ENCODE measurements around the gene L2HGDH. TPM values are rescaled to one million over a fixed set of nuclear protein-coding genes. Genes with fewer than 3 reads are reported as not detected.
"Not testable (repeated sequence)": the region's sequence is repeated elsewhere in the genome, so short reads cannot be mapped to it uniquely, and the experiment has no call there.

Gene L2HGDH
- total RNA-seq, 1 donor from 2014 or later, result 10.8 TPM

DNA sequence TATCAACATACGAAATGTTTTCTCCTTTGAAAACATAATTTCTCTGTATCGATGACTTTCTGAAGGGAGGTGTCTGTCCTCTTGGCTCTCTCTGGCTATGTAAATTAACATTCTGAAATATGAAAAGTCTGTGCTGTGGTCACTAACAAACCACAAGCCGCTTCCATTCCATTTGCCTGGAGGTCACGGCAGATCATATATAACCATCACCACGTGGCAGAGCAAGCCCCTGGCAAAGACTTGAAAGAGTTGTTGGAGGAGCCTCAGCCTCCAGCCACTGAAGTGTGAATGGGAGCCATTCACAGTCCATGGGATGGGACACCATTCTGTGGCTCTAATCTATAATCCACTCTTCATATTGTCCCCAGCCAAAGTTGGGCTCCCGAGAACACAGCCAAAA is 45.1 kb upstream of the L2HGDH start:
- Mint-ChIP-seq H3K36me3 (no peaks in the 10 kb centered on the region), H3K27me3 (no peaks in the 10 kb centered on the region), H3K27ac (no peak overlapping the region), H3K4me3 (no peak overlapping the region), H3K4me1 (ENCODE audit: unreplicated experiment) (peaks cover 5% of the 10 kb centered on the region), H3K9me3 (no peaks in the 10 kb centered on the region)
- DNase-seq (ENCODE audit: extremely low spot score, unreplicated experiment), result no peak
- TF ChIP-seq, protein P1, sequence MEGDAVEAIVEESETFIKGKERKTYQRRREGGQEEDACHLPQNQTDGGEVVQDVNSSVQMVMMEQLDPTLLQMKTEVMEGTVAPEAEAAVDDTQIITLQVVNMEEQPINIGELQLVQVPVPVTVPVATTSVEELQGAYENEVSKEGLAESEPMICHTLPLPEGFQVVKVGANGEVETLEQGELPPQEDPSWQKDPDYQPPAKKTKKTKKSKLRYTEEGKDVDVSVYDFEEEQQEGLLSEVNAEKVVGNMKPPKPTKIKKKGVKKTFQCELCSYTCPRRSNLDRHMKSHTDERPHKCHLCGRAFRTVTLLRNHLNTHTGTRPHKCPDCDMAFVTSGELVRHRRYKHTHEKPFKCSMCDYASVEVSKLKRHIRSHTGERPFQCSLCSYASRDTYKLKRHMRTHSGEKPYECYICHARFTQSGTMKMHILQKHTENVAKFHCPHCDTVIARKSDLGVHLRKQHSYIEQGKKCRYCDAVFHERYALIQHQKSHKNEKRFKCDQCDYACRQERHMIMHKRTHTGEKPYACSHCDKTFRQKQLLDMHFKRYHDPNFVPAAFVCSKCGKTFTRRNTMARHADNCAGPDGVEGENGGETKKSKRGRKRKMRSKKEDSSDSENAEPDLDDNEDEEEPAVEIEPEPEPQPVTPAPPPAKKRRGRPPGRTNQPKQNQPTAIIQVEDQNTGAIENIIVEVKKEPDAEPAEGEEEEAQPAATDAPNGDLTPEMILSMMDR (conservative IDR thresholded peaks at IDR 0.05), result no peak

DNA sequence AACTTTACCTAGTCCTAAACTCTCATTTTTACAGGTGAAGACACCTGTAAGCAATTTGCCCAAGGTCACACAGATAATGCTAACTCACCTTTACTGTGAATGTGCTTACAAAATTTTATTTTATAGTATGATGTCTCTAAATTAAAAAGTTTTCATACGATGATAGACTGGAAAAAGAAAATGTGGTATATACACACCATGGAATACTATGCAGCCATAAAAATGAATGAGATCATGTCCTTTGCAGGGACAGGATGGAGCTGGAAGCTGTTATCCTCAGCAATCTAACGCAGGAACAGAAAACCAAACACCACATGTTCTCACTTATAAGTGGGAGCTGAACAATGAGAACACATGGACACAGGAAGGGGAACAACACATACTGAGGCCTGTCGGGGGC is 44.3 kb upstream of the L2HGDH start:
- not testable (repeated sequence) for H3K9me3 Mint-ChIP-seq; H3K4me3 Mint-ChIP-seq; H3K36me3 Mint-ChIP-seq; H3K27me3 Mint-ChIP-seq; H3K4me1 Mint-ChIP-seq (ENCODE audit: unreplicated experiment); H3K27ac Mint-ChIP-seq; DNase-seq (ENCODE audit: extremely low spot score, unreplicated experiment)

DNA sequence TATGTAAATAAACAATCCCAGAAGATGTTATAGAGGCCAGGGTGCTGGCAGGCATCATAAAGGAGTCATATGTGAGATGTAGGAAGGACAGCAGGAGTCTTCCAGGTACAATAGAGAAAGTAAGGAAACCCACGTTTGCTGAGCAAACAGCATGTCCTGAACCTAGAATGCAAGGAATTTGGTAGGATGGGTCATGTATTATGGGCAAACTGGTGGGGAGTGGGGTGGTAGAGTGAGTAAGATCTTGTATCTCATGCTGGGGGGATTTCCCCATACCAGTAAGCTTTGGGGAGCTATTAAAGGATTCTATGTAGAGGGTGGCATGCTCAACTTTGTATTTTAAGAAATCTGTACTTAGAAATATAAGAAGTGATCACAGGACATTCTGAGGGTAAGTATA is 43.7 kb upstream of the L2HGDH start:
- TF ChIP-seq, protein P1 (conservative IDR thresholded peaks at IDR 0.05), result no peak
- no peaks in the 10 kb centered on the region for H3K27me3 Mint-ChIP-seq
- no peaks in the 10 kb centered on the region for H3K9me3 Mint-ChIP-seq
- H3K27ac Mint-ChIP-seq, result no peak overlapping the region
- no peak for DNase-seq (ENCODE audit: extremely low spot score, unreplicated experiment)
- peaks cover 5% of the 10 kb centered on the region for H3K4me1 Mint-ChIP-seq (ENCODE audit: unreplicated experiment)
- H3K4me3 Mint-ChIP-seq, result no peak overlapping the region
- no peaks in the 10 kb centered on the region for H3K36me3 Mint-ChIP-seq

DNA sequence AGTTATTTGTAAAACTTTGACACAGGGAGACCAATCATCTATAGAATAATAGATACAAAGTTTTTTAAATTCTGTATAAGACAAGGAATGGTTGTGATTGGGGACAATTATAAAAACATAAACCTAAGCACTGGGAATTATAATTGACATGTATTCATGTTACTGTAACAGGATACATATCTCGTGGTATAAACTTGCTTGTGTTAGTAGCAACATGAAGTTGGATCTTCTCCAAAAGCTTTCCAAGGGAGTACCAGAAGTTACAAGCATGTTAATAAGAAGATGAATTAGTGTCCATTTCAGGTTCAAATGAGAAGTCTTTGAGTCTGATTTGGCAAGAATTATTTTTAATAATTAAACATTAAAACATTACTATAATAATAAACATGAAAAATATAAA is 42.5 kb upstream of the L2HGDH start:
- peaks cover 5% of the 10 kb centered on the region for H3K4me1 Mint-ChIP-seq (ENCODE audit: unreplicated experiment)
- no peak overlapping the region for H3K27ac Mint-ChIP-seq
- no peak overlapping the region for H3K4me3 Mint-ChIP-seq
- H3K9me3 Mint-ChIP-seq, result no peaks in the 10 kb centered on the region
- no peak for DNase-seq (ENCODE audit: extremely low spot score, unreplicated experiment)
- H3K36me3 Mint-ChIP-seq, result no peaks in the 10 kb centered on the region
- TF ChIP-seq, protein P1 (conservative IDR thresholded peaks at IDR 0.05), result no peak
- no peaks in the 10 kb centered on the region for H3K27me3 Mint-ChIP-seq

DNA sequence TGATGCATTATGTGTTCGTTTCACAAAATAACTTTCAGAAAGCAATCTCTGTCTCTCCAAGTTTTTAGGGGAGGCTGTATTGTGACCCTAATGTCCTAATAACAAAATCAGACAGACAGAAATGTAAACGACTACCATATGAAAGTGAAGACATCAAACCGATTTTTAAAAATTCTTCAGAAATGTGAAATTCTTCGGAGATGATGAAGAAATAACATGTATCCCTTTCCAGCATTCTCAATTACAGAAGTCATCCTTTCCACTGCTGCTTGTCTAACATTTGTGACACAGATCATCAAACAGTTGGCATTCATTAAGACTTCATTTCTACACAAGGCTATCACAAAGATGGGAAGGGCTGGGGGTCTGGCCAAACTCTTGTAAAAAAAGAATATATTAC is 41.1 kb upstream of the L2HGDH start:
- no peaks in the 10 kb centered on the region for H3K9me3 Mint-ChIP-seq
- peaks cover 5% of the 10 kb centered on the region for H3K4me1 Mint-ChIP-seq (ENCODE audit: unreplicated experiment)
- TF ChIP-seq, protein P1 (conservative IDR thresholded peaks at IDR 0.05), result no peak
- no peaks in the 10 kb centered on the region for H3K27me3 Mint-ChIP-seq
- H3K4me3 Mint-ChIP-seq, result no peak overlapping the region
- no peak overlapping the region for H3K27ac Mint-ChIP-seq
- H3K36me3 Mint-ChIP-seq, result no peaks in the 10 kb centered on the region
- no peak for DNase-seq (ENCODE audit: extremely low spot score, unreplicated experiment)

DNA sequence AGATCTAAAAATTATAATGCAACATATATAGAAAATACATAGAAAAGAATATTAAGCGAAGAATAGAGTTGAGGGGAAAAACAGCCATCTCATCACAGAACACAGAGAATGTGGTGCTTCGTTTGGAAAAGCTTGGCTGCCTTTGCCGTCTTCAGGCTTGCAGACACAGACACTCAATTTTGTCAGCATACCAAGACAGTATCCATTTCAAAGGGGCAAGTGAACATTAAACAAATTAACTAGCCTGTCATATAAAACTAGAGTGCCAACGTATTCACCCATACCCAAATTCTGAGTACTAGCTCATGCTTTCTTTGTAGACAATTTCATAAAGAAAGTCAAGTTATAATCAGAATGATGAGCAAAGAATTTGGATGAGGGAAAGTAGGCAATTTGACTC is 40.6 kb upstream of the L2HGDH start:
- no peaks in the 10 kb centered on the region for H3K36me3 Mint-ChIP-seq
- H3K4me1 Mint-ChIP-seq (ENCODE audit: unreplicated experiment), result peaks cover 9% of the 10 kb centered on the region
- H3K4me3 Mint-ChIP-seq, result no peak overlapping the region
- DNase-seq (ENCODE audit: extremely low spot score, unreplicated experiment), result no peak
- peaks cover 4% of the 10 kb centered on the region for H3K9me3 Mint-ChIP-seq
- H3K27ac Mint-ChIP-seq, result no peak overlapping the region
- no peaks in the 10 kb centered on the region for H3K27me3 Mint-ChIP-seq
- TF ChIP-seq, protein P1 (conservative IDR thresholded peaks at IDR 0.05), result no peak
